Measurements from ENCODE around the gene ZNF18.
A peak's percentile ranks its signal among the peaks of the same experiment; 100 is the strongest.

DNA sequence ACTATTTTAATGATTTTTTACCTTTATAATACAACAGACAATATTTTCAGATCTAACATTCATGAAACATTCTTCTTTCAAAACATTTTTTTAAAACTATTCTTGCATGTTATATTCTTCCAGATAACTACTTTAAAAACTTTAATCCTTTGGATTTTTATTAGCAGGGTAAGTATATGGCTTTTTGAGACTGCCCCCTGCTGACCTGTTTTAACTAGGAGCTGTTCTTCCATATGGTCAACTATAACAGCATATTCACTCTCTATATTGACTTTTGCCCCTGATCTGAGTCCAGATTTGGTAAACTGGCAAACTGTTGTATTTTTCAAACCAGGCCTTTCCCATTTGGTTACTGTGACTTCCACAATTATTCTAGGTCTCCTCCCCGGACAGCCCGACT, 16.5 kb downstream of the ZNF18 start:
- TF ChIP-seq, protein P1, sequence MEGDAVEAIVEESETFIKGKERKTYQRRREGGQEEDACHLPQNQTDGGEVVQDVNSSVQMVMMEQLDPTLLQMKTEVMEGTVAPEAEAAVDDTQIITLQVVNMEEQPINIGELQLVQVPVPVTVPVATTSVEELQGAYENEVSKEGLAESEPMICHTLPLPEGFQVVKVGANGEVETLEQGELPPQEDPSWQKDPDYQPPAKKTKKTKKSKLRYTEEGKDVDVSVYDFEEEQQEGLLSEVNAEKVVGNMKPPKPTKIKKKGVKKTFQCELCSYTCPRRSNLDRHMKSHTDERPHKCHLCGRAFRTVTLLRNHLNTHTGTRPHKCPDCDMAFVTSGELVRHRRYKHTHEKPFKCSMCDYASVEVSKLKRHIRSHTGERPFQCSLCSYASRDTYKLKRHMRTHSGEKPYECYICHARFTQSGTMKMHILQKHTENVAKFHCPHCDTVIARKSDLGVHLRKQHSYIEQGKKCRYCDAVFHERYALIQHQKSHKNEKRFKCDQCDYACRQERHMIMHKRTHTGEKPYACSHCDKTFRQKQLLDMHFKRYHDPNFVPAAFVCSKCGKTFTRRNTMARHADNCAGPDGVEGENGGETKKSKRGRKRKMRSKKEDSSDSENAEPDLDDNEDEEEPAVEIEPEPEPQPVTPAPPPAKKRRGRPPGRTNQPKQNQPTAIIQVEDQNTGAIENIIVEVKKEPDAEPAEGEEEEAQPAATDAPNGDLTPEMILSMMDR (IDR thresholded peaks at IDR 0.05; ENCODE audit: low read depth, low read length), result peak; percentile 24; the same call in 1 of the 2 replicates
- TF ChIP-seq EZH2phosphoT487 (IDR thresholded peaks at IDR 0.05; ENCODE audit: low read depth), result no peak

Measured in OCI-LY3 (cell line).